Stimulated activated CD8-positive, alpha-beta memory T cell treated with anti-CD3 and anti-CD28 coated beads, Interleukin-12 subunit alpha, Interleukin-12 subunit beta, amount 100 ng/mL, for 24 hours (primary cell): Measurements from ENCODE around the gene TPRN.

Experiments
- DNase-seq: peaks from one replicate; pipeline ENCODE4 v3.0.0-alpha.2; 2020; ENCODE audit errors: extremely low read depth

Gene TPRN

GRCh38 chr9:137236238-137236935 is 35.8 kb upstream of the TPRN start:
- DNase-seq: peak; percentile 77

- no peak for DNase-seq
Measured at GRCh38 chr9:137235424-137236237, 35.1 kb upstream of the TPRN start.

- DNase-seq: no peak
Measured at GRCh38 chr9:137234758-137235423, 34.4 kb upstream of the TPRN start.

- DNase-seq: no peak
Measured at GRCh38 chr9:137234055-137234697, 33.6 kb upstream of the TPRN start.

GRCh38 chr9:137233143-137233980 is 32.8 kb upstream of the TPRN start:
- no peak for DNase-seq

GRCh38 chr9:137232510-137232909 is 32.0 kb upstream of the TPRN start:
- DNase-seq: no peak

- DNase-seq: no peak
Measured at GRCh38 chr9:137232101-137232500, 31.6 kb upstream of the TPRN start.

GRCh38 chr9:137231372-137232039 is 31.0 kb upstream of the TPRN start:
- no peak for DNase-seq

- DNase-seq: no peak
Measured at GRCh38 chr9:137230705-137231371, 30.3 kb upstream of the TPRN start, which contains the start of gene SLC34A3. Gene SLC34A3 (plus strand): TSS chr9:137230901. CDS start chr9:137231703, 802 bp downstream.

GRCh38 chr9:137229903-137230704 is 29.6 kb upstream of the TPRN start:
- DNase-seq: no peak

GRCh38 chr9:137228968-137229896 is 28.7 kb upstream of the TPRN start:
- DNase-seq: no peak

GRCh38 chr9:137228506-137228967 is 28.0 kb upstream of the TPRN start:
- DNase-seq: no peak

- no peak for DNase-seq
Measured at GRCh38 chr9:137227853-137228505, 27.4 kb upstream of the TPRN start.

GRCh38 chr9:137227054-137227852 is 26.7 kb upstream of the TPRN start, which contains the start of gene RNF224:
Gene RNF224 (plus strand): TSS chr9:137227502. CDS start chr9:137228336, 834 bp downstream.
- peak; percentile 54 for DNase-seq

- no peak for DNase-seq
Measured at GRCh38 chr9:137226338-137227053, 26.0 kb upstream of the TPRN start.
